ENCODE data around the gene VPS37C. TPM values are rescaled to one million over a fixed set of nuclear protein-coding genes. Genes with fewer than 3 reads are reported as not detected.
A peak's percentile ranks its signal among the peaks of the same experiment; 100 is the strongest.
"Not testable (repeated sequence)": the region's sequence is repeated elsewhere in the genome, so short reads cannot be mapped to it uniquely, and the experiment has no call there.

The VPS37C gene
- total RNA-seq, 4 donors from 2014 or later: 12.6 to 23.5 (median 18.0) TPM

- no peak overlapping the region for H3K27ac ChIP-seq
- peaks cover 0 to 5% (median 0%) of the 10 kb centered on the region in 4 donors for H3K27me3 ChIP-seq
- H3K4me1 ChIP-seq: no peaks in the 10 kb centered on the region
- no peak overlapping the region for H3K4me3 ChIP-seq
- 81 to 89% methylated on average over 4 to 7 of the region's 7 CpGs for WGBS, 2 donors
- TF ChIP-seq CTCF (IDR thresholded peaks at IDR 0.05): no peak
- TF ChIP-seq POLR2A (IDR thresholded peaks at IDR 0.05): no peak
- H3K36me3 ChIP-seq: no peaks in the 10 kb centered on the region
- intact Hi-C loops (cut with DNase I): no loop called here
- DNase-seq: no peak
- no peaks in the 10 kb centered on the region for H3K9me3 ChIP-seq
Measured at GRCh38 chr11:61095021-61095420, 66.2 kb downstream of the VPS37C start.

- H3K36me3 ChIP-seq; H3K4me1 ChIP-seq; H3K9me3 ChIP-seq; H3K4me3 ChIP-seq; DNase-seq; intact Hi-C loops (cut with DNase I); H3K27ac ChIP-seq; H3K27me3 ChIP-seq: not testable (repeated sequence)
- WGBS, 2 donors: 43 to 56% methylated on average over 1 to 2 of the region's 7 CpGs
Measured at GRCh38 chr11:61094167-61094566, 67.1 kb downstream of the VPS37C start.

GRCh38 chr11:61092908-61093763, 68.1 kb downstream of the VPS37C start:
- Histone ChIP-seq H3K4me3 (no peak overlapping the region), H3K4me1 (no peaks in the 10 kb centered on the region), H3K9me3 (no peaks in the 10 kb centered on the region), H3K27me3 (peaks cover 0 to 5% (median 0%) of the 10 kb centered on the region in 4 donors), H3K27ac (no peak overlapping the region), H3K36me3 (no peaks in the 10 kb centered on the region)
- TF ChIP-seq POLR2A (IDR thresholded peaks at IDR 0.05) (no peak), CTCF (IDR thresholded peaks at IDR 0.05) (no peak)
- WGBS, 2 donors: 85 to 94% methylated on average over 12 of the region's 13 CpGs
- intact Hi-C loops (cut with DNase I): no loop called here
- DNase-seq: no peak

GRCh38 chr11:61092280-61092766, 68.9 kb downstream of the VPS37C start:
- Histone ChIP-seq H3K27ac (no peak overlapping the region), H3K4me3 (no peak overlapping the region), H3K36me3 (no peaks in the 10 kb centered on the region), H3K27me3 (peaks cover 0 to 5% (median 0%) of the 10 kb centered on the region in 4 donors), H3K4me1 (no peaks in the 10 kb centered on the region), H3K9me3 (no peaks in the 10 kb centered on the region)
- TF ChIP-seq POLR2A (IDR thresholded peaks at IDR 0.05) (no peak), CTCF (IDR thresholded peaks at IDR 0.05) (no peak)
- 43 to 79% methylated on average over 1 to 5 of the region's 10 CpGs for WGBS, 2 donors
- DNase-seq: no peak
- intact Hi-C loops (cut with DNase I): no loop called here

- Histone ChIP-seq H3K4me1 (no peaks in the 10 kb centered on the region), H3K27me3 (peaks cover 0 to under 1% (median 0%) of the 10 kb centered on the region in 4 donors), H3K27ac (no peak overlapping the region), H3K9me3 (no peaks in the 10 kb centered on the region), H3K36me3 (no peaks in the 10 kb centered on the region), H3K4me3 (peak overlapping the region in 1 of 4 donors; percentile 1)
- intact Hi-C loops (cut with DNase I): no loop called here
- DNase-seq: no peak
- no peak for TF ChIP-seq POLR2A (IDR thresholded peaks at IDR 0.05)
- TF ChIP-seq CTCF (IDR thresholded peaks at IDR 0.05): no peak
- WGBS, 2 donors: 61 to 77% methylated on average over 2 to 10 of the region's 17 CpGs
Measured at GRCh38 chr11:61091373-61092279, 69.6 kb downstream of the VPS37C start.

All from esophagus squamous epithelium (tissue), 5 donors.